ENCODE data around the gene LENG8.
A peak's percentile ranks its signal among the peaks of the same experiment; 100 is the strongest.
"Not testable (repeated sequence)": the region's sequence is repeated elsewhere in the genome, so short reads cannot be mapped to it uniquely, and the experiment has no call there.

LENG8 gene

DNA sequence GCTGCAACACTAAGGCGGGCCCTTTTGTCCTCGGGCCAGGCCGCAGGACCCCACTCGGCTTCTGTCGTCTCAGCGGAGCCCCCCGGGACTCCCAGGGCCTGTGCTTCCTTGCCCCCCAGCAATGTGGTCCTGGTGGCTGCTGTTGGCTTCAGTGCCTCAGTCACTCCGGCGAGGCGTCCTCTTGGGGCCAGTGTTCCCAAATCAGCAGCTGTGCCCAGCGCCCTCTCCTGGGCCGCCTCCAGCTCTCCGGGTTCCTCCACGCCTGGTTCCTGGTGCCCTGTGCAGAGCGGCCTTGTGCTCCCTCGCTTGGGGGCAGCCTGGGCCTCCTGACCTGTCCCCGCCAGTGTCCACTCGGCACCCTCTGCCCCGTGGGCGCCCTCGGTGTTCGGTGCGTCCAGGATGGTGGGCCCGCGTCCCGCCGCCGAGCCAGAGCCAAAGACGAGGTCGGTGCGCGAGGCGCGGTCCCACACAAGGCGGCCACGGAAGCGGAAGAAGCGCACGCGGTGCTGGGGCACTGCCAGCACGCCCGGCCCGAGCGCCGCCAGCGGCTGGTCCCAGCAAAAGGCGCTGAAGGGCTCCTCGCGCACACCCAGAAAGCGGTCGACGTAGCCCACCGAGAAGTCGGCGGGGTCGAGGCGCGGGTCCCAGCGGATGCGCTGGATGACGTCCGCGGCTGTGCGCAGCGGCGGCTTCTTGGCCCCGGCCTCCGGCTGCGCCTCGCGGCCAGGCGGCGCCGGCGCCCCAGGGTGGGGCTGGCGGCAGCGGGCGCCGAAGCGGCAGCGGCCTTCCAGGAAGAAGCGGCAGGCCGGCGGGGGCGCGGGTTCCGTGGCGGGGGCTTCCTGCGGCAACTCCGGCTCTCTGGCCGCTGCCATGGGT is 13.9 kb downstream of the LENG8 start:
- peak; percentile 35 for DNase-seq

DNA sequence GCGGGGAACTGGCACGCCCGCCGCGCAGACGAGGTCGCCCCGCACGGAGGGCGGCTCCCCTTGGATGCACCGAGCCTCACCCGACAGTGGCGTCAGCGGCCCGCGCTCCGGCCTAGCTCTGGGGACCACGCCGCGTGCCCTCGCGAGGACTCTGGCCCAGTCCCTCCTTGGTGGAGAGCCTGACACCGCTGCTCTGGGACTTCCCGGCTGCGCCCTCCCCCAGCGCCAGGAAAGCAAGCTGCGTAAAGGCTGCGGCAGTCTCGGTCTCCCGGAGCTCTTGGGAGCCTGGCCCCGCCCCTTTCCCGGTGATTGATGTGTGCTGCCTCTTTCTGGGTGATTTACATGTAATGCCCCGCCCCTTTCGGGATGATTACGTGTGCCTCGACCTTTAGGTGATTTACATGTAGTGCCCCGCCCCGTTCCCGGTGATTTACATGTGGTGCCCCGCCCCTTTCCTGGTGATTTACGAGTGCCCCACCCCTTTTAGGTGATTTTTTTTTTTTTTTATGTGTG is 14.6 kb downstream of the LENG8 start, which contains the start of gene LENG9:
Gene LENG9 (minus strand): TSS at position 248 of the 513 bp plus-strand sequence. CDS start 252 bp downstream, outside the sequence.
- DNase-seq, result peak; percentile 94

DNA sequence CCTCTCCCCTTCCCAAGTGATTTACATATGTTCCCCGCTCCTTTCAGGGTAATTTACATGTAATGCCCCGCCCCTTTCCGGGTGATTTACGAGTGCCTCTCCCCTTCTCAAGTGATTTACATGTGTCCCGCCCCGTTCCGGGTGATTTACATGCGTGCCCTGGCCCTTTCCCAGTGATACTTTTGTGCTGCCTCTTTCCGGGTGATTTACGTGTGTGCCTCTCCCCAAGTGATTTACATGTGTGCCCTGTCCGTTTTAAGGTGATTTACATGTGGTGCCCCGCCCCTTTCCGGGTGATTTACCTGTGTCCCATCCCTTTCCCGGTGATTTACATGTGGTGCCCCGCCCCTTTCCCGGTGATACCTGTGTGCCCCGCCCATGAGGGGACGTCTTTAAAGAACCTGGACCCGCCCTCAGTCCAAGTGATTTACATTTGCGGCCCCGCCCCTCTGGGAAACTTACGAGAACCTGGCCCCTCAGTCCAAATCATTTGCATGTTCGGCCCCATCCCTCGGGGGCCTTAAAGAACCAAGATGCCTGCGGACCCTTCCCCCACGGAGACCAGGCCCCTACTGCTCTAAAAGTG is 15.1 kb downstream of the LENG8 start:
- DNase-seq, result peak; percentile 87

DNA sequence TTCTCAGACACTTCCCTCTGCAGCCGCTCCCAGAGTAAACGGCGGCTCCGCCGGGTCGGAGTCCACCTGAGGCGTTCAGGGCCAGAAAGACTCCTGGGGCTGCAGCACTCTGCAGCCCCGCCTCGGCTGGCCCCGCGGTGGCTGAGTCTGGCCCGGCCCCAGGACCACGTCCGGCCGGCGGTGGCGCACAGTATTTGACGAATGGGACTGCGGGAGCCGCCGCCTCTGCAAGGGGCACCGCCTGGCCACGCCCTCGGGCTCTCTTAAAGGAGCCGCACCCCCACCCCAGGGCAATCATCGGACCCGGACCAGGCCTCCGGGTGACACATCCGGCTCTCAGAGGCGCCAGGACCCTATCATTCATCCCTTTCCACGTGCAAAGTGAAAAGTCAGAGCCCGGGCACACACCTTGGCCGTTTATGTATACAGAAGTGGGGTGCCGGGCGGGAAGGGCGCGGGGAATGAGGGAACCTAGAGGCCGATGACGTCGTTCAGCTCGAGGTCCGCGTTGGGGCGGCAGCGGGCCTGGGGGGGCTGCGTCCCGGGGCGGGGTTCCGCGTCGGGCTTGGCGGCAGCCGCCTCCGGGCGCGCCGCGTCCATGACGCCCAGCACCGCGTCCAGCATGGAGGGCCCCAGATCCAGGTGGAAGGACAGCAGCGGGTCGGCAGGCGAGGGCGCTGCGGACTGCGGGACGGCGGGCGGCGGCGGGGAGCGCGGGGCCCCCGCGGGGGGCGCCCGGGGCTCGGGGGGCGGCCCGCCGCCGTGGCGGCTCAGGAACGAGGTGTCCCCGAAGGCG is 15.8 kb downstream of the LENG8 start:
- peak; percentile 62 for DNase-seq

DNA sequence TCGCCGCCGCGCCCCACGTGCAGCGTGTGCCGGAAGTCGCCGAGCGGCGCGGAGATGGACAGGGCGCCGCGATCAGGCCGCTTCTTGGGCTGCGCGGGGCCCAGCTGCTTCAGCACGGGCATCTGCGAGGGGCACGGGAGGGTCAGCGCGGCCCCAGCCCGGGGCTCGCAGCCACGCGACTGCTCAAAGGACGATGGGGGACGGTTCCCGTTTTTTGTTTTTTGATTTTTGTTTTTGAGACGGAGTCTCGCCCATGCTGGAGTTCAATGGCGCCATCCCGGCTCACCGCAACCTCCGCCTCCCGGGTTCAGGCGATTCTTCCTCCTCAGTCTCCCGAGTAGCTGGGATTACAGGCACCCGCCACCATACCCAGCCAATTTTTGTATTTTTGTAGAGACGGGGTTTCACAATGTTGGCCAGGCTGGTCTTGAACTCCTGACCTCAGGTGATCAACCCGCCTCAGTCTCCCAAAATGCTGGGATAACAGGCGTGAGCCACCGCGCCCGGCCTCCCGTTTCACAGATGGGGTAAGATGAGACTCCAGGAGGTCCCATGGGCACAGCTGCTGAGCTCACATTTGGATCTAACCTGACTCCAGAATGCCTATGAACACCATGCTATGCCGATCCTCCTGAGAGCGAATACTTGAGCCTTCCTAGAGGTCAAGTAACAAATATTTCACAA is 16.6 kb downstream of the LENG8 start:
- DNase-seq, result no peak

DNA sequence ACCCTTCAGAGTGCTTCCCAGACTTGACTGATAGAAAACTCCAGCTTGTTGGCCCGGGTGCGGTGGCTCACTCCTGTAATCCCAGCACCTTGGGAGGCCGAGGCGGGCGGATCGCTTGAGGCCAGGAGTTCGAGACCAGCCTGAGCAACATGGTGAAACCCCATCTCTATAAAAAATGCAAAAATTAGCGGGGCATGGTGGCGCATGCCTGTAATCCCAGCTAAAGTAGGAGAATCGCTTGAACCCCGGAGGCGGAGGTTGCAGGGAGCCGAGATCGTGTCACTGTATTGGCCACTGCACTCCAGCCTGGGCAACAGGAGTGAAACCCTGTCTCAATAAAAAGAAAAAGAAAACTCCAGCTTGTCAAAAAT is 17.1 kb downstream of the LENG8 start:
- not testable (repeated sequence) for DNase-seq

- DNase-seq, result no peak
Observed at GRCh38 chr19:54469496-54469934, 20.5 kb downstream of the LENG8 start.

GRCh38 chr19:54470276-54470887 is 21.4 kb downstream of the LENG8 start:
- DNase-seq, result no peak

DNA sequence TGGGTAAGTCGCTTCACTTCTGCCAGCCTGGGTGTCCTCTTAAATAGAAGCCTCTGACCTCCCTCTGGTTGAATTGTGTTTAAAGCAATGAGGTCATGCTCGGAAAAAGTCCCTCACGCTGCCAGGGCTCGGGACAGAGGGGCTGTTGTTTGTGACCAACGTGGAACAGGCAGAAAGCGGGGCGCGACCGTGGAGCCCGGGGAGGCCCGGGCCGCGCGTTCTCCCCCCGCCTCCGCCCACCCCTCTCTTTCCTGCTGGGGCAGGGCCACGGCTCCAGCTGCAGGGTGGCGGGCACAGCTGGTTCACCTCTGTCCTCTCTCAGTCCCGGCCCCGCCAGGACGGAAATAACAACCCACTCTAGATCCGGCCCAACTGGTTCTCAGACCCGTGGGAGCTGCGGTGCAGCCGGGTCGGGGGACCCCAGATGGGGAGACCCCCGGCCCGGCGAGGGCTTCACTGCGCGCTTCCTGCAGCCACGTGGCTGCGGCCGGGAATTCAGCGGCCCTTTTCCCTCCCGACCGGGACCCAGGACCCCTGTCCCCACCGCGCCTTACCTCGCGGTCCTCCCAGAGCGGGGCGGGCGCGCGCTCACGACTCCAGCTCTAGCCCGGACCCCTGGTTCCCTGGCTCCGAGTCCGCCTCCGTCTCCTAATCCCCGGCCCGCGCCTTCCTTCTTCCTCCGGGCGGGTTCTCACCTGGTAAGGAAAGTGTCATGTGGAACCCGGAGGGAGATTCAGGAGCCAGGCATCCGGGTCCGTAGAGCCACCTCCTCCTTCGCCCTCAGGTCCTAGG is 22.2 kb downstream of the LENG8 start:
- no peak for DNase-seq

DNA sequence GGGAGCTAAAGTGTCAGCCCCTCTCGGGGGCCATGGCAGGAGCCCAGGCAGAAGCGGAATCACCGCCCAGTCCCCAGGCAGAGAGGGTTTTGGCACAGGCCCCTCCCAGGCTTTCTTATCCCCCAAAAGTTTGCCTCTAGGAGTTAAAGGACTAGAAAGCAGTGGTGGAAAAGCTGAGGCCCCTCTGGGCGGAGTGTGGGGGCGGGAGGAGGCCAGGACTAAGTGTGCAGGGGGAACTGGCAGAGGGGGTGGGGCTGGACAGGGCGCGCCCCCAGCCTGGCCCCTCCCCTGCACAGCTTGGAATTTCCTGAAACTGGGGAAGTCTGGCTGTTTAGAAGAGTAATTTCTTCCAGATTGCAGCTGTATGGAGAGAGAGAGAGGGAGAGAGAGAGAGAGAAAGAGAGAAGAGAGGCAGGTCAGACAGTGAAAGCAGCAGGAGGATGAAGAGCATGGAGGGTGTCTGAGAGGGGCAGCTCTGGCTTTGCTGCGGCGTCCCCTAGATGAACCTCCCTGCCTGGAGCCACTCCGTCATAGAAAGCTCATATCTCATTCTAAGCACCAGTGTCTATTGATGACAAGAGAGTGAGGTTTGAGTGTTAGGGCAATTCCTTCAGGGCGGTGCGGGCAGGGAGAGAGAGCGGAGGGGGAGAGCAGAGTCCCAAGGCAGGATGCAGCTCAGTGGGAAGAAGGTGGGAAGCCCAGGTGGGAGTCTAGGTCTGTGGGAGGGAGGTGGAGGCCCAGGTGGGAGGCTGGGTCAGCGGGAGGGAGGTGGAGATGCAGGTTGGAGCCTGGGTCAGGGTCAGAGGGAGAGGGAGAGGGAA is 24.3 kb downstream of the LENG8 start, which contains the start of gene CDC42EP5:
Gene CDC42EP5 (minus strand): TSS at position 226 of the 821 bp plus-strand sequence. CDS start 7,749 bp downstream, outside the sequence.
- no peak for DNase-seq

DNA sequence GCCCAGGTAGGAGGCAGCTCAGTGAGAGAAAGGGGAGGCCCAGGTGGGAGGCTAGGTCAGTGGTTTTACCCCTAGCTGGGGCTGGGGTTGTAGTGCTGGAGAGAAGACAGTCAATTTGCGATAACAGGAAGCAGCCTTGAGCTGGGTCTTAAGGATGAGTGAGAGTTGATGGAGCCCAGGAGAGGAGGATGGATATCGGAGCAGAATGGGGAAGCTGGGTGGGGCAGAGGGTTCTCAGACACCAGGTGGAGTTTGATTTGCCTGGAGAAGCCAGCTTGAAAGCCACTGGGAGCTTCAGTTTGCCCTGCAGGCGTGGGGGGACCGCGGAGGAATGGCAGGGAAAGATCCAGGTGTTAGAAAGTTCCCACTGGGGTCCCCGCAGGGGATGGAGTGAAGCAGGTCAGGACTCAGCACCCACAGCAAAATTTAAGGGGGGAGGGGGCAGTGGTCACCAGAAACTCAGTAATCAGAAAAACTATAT is 24.9 kb downstream of the LENG8 start:
- no peak for DNase-seq

DNA sequence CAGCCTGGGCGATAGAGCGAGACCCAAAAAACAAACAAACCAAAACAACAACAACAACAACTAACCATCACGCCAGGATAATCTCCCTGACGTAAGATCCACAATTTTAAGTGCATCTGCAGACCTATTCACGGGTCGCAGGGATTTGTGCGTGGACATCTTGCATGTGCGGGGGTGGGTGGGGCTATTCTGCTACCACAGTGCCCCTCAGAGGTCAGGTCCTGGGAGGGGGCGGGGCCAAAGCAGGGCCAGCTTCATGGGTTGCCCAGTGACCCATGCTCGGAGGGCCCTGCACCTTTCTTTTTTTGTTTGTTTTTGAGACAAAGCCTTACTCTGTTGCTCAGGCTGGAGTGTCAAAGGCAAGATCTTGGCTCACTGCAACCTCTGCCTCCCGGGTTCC is 26.7 kb downstream of the LENG8 start:
- DNase-seq, result no peak

DNA sequence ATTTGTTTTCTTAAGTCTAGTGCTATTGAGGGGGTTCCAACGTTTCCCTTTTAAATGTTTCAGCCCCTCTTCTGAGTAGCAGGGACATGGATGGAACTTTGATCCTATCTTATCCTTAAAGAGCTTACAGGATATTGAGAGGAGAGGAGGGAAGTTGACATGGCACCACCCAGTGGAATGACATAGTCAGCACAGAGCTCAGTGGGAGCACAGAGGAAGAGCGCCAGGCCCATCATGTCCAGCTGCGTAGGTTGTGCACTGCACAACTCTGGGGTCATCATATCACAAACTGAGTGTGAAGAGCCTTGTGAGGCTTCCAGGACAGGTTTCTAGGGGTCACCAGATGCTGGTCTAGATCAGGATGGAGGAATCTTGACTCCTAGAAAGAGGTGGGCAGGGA is 28.7 kb downstream of the LENG8 start:
- DNase-seq, result no peak

GRCh38 chr19:54478677-54479266 is 29.8 kb downstream of the LENG8 start:
- no peak for DNase-seq

- DNase-seq, result no peak
Observed at GRCh38 chr19:54480051-54480450, 31.1 kb downstream of the LENG8 start.

GRCh38 chr19:54481326-54481930 is 32.4 kb downstream of the LENG8 start:
- DNase-seq, result peak; percentile 45

- DNase-seq, result no peak
Observed at GRCh38 chr19:54482889-54483288, 33.9 kb downstream of the LENG8 start.

GRCh38 chr19:54484451-54484850 is 35.5 kb downstream of the LENG8 start:
- no peak for DNase-seq

GRCh38 chr19:54485851-54486250 is 36.9 kb downstream of the LENG8 start:
- DNase-seq, result no peak

All from NCI-H2171 (cell line).